Measurements from ENCODE around the gene TAX1BP3.
A peak's percentile ranks its signal among the peaks of the same experiment; 100 is the strongest.
"Not testable (repeated sequence)": the region's sequence is repeated elsewhere in the genome, so short reads cannot be mapped to it uniquely, and the experiment has no call there.

Gene TAX1BP3

GRCh38 chr17:3668279-3669084 is at the start of gene TAX1BP3, which contains the start of gene EMC6:
TAX1BP3 (minus strand) TSS chr17:3668578; CDS start chr17:3668526, 52 bp downstream.
EMC6 (plus strand) TSS chr17:3668812; CDS start chr17:3669147, 335 bp downstream.
- POLR2A ChIA-PET, result no interaction called here
- CTCF ChIA-PET, result interaction anchor here (0.9 to 2.5 kb wide), 4 partner anchors 22 to 178 kb away, joined by 3 to 5 read pairs (median 3); partner anchors contain the start of genes CTNS, NCBP3 and SHPK

DNA sequence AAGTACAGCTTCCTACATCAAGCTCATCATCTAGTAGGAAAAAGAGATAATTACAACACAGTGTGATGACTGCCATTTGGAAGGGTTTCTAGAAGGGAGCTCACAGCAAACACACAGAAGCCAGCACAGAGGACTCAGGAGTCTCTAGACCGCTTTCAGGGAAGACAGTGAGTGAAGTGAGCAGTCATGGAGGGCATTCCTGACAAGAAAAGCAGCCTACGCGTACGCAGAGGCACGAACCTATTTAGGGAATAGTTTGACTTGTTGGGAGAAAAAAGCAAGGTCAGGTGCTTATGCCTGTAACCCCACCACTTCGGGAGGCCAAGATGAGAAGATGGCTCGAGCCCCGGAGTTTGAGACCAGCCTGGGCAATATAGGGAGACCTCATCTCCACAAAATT is 46.9 kb upstream of the TAX1BP3 start:
- DNase-seq (ENCODE audit: extremely low spot score), result no peak
- CTCF ChIA-PET, result interaction anchor here (1.0 to 2.3 kb wide), 4 partner anchors 16 to 67 kb away, joined by 3 to 8 read pairs (median 3); no protein-coding TSS in a partner anchor
- TF ChIP-seq, protein P1, sequence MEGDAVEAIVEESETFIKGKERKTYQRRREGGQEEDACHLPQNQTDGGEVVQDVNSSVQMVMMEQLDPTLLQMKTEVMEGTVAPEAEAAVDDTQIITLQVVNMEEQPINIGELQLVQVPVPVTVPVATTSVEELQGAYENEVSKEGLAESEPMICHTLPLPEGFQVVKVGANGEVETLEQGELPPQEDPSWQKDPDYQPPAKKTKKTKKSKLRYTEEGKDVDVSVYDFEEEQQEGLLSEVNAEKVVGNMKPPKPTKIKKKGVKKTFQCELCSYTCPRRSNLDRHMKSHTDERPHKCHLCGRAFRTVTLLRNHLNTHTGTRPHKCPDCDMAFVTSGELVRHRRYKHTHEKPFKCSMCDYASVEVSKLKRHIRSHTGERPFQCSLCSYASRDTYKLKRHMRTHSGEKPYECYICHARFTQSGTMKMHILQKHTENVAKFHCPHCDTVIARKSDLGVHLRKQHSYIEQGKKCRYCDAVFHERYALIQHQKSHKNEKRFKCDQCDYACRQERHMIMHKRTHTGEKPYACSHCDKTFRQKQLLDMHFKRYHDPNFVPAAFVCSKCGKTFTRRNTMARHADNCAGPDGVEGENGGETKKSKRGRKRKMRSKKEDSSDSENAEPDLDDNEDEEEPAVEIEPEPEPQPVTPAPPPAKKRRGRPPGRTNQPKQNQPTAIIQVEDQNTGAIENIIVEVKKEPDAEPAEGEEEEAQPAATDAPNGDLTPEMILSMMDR (IDR thresholded peaks at IDR 0.05; ENCODE audit: control extremely low read depth, extremely low read depth, low read depth, missing control alignments), result no peak
- POLR2A ChIA-PET, result interaction anchor here (1.0 kb wide), 1 partner anchor 12 kb away, joined by 3 read pairs; no protein-coding TSS in a partner anchor

More at GRCh38 chr17:3668279-3669084, at the start of gene TAX1BP3, which contains the start of gene EMC6:
- TF ChIP-seq, protein P1 (IDR thresholded peaks at IDR 0.05; ENCODE audit: control extremely low read depth, extremely low read depth, low read depth, missing control alignments), result no peak
- peak; percentile 100 for DNase-seq (ENCODE audit: extremely low spot score)

GRCh38 chr17:3712811-3713463 is 44.6 kb upstream of the TAX1BP3 start:
- ChIA-PET POLR2A (no interaction called here), CTCF (interaction anchor here (0.9 to 3.4 kb wide), 8 partner anchors 8 to 201 kb away, joined by 3 to 15 read pairs (median 6); partner anchors contain the start of gene HASPIN)
- no peak for DNase-seq (ENCODE audit: extremely low spot score)
- TF ChIP-seq, protein P1 (IDR thresholded peaks at IDR 0.05; ENCODE audit: control extremely low read depth, extremely low read depth, low read depth, missing control alignments), result no peak

GRCh38 chr17:3710951-3711383 is 42.6 kb upstream of the TAX1BP3 start:
- POLR2A ChIA-PET, result no interaction called here

GRCh38 chr17:3708366-3708765 is 40.0 kb upstream of the TAX1BP3 start:
- TF ChIP-seq, protein P1 (IDR thresholded peaks at IDR 0.05; ENCODE audit: control extremely low read depth, extremely low read depth, low read depth, missing control alignments), result no peak
- ChIA-PET CTCF (interaction anchor here (0.9 to 3.2 kb wide), 3 partner anchors 13 to 29 kb away, joined by 3 to 16 read pairs (median 8); partner anchors contain the start of gene P2RX5), POLR2A (no interaction called here)

More at GRCh38 chr17:3710951-3711383, 42.6 kb upstream of the TAX1BP3 start:
- TF ChIP-seq, protein P1 (IDR thresholded peaks at IDR 0.05; ENCODE audit: control extremely low read depth, extremely low read depth, low read depth, missing control alignments), result no peak
- DNase-seq (ENCODE audit: extremely low spot score), result peak; percentile 87
- CTCF ChIA-PET, result interaction anchor here (0.9 to 3.4 kb wide), 9 partner anchors 7 to 117 kb away, joined by 3 to 15 read pairs (median 6); partner anchors contain the start of gene HASPIN

GRCh38 chr17:3705718-3705984 is 37.3 kb upstream of the TAX1BP3 start:
- DNase-seq (ENCODE audit: extremely low spot score); POLR2A ChIA-PET: not testable (repeated sequence)
- CTCF ChIA-PET, result interaction anchor here (1.4 to 1.5 kb wide), 2 partner anchors 10 to 122 kb away, joined by 3 to 5 read pairs; partner anchors contain the start of gene P2RX5

More at GRCh38 chr17:3708366-3708765, 40.0 kb upstream of the TAX1BP3 start:
- DNase-seq (ENCODE audit: extremely low spot score), result no peak

Measured in GM10248 (cell line).